Measurements from ENCODE around the gene RHOG. TPM values are rescaled to one million over a fixed set of nuclear protein-coding genes. Genes with fewer than 3 reads are reported as not detected.

RHOG gene
- total RNA-seq, 1 experiment from 2014 or later = 26.4 TPM

DNA sequence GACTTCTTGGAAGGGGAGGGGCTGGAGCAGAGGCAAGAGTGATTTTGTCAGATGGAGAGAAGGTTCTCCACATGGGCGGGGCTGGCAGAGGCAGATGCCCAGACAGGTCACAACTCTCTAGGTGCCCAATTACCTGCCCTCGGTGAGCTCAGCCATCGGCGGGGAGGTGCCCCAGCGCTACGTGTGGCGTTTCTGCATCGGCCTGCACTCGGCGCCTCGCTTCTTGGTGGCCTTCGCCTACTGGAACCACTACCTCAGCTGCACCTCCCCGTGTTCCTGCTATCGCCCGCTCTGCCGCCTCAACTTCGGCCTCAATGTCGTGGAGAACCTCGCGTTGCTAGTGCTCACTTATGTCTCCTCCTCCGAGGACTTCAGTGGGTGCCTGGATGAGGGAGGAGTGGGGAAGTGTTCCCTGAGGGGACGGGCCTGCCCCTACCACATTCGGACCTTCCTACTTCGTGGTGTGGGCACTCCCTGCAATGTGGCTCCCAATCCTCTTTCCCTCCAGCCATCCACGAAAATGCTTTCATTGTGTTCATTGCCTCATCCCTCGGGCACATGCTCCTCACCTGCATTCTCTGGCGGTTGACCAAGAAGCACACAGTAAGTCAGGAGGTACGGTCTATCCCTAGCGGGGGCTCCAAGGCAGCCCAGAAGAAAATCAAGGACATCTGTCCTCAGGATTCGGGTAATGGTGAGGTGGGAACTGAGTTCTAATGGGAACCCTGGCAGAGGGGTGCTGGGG lies 16.8 kb downstream of the RHOG start:
- no peak overlapping the region for H2BK12ac ChIP-seq (ENCODE audit: insufficient read length, low read depth, low read length)
- no peaks in the 10 kb centered on the region for H3K23me2 ChIP-seq (ENCODE audit: insufficient read length, low read depth, low read length, poor library complexity, severe bottlenecking)
- Mint-ChIP-seq H3K36me3 (ENCODE audit: insufficient read depth in 1 of 3, low read depth in 3 of 3) (peaks cover 26 to 46% (median 37%) of the 10 kb centered on the region in 3 experiments), H3K27me3 (ENCODE audit: low read depth) (no peaks in the 10 kb centered on the region), H3K9me3 (no peaks in the 10 kb centered on the region), H3K27ac (peak overlapping the region in 2 of 3 experiments; percentile 27 to 53; a peak in 2 of 7 replicates), H3K4me3 (no peak overlapping the region), H3K4me1 (peaks cover 42% of the 10 kb centered on the region in 2 experiments)
- TF ChIP-seq, protein P1, sequence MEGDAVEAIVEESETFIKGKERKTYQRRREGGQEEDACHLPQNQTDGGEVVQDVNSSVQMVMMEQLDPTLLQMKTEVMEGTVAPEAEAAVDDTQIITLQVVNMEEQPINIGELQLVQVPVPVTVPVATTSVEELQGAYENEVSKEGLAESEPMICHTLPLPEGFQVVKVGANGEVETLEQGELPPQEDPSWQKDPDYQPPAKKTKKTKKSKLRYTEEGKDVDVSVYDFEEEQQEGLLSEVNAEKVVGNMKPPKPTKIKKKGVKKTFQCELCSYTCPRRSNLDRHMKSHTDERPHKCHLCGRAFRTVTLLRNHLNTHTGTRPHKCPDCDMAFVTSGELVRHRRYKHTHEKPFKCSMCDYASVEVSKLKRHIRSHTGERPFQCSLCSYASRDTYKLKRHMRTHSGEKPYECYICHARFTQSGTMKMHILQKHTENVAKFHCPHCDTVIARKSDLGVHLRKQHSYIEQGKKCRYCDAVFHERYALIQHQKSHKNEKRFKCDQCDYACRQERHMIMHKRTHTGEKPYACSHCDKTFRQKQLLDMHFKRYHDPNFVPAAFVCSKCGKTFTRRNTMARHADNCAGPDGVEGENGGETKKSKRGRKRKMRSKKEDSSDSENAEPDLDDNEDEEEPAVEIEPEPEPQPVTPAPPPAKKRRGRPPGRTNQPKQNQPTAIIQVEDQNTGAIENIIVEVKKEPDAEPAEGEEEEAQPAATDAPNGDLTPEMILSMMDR (conservative IDR thresholded peaks at IDR 0.05) = no peak
- no peak overlapping the region for H3K18ac ChIP-seq (ENCODE audit: insufficient read length, low read depth, low read length)
- no peak overlapping the region for H2BK5ac ChIP-seq (ENCODE audit: insufficient read length, low read length)
- no peak overlapping the region for H3K4me2 ChIP-seq (ENCODE audit: insufficient read depth, insufficient read length, low read length)
- DNase-seq = no peak
- no peaks in the 10 kb centered on the region for H3K79me1 ChIP-seq (ENCODE audit: insufficient read depth, low read depth, low read length, poor library complexity, severe bottlenecking)
- H3K4ac ChIP-seq (ENCODE audit: low read depth, low read length) = no peak overlapping the region
- H3K27me3 ChIP-seq (ENCODE audit: insufficient read depth, low read length) = no peaks in the 10 kb centered on the region
- no peaks in the 10 kb centered on the region for H3K79me2 ChIP-seq (ENCODE audit: insufficient read depth, low read length)
- peaks cover 13% of the 10 kb centered on the region; the same call in 1 of the 2 replicates for H3K4me1 ChIP-seq (ENCODE audit: insufficient read depth, low read length)
- H3K27ac ChIP-seq (ENCODE audit: insufficient read length, low read depth, low read length) = no peak overlapping the region
- no peak overlapping the region for H3K56ac ChIP-seq (ENCODE audit: insufficient read length, low read depth, low read length)
- peaks cover 3% of the 10 kb centered on the region for H4K20me1 ChIP-seq (ENCODE audit: control insufficient read depth, insufficient read depth, insufficient read length)
- no peak overlapping the region for H4K8ac ChIP-seq (replicated peaks; ENCODE audit: insufficient read length, low read depth, low read length)
- H2BK120ac ChIP-seq (ENCODE audit: low read depth, low read length, poor library complexity, severe bottlenecking) = no peak overlapping the region
- no peak overlapping the region for H2AK5ac ChIP-seq (ENCODE audit: insufficient read length, low read length)
- no peak overlapping the region for H4K91ac ChIP-seq (ENCODE audit: insufficient read length, low read depth, low read length)
- WGBS (ENCODE audit: extremely low coverage, insufficient read length, low lambda C conversion rate) = no CpG with 5 or more reads among the region's 30 CpGs
- H2BK15ac ChIP-seq (ENCODE audit: low read depth, low read length) = no peak overlapping the region
- H3T11ph ChIP-seq (ENCODE audit: low read length) = no peak overlapping the region
- H3K14ac ChIP-seq (ENCODE audit: insufficient read depth, low read length) = no peak overlapping the region
- no peak overlapping the region for H3K9ac ChIP-seq (ENCODE audit: extremely low read depth, insufficient read length, low read length)
- no peak overlapping the region for H3K23ac ChIP-seq (ENCODE audit: insufficient read length, low read depth, low read length)
- no peak overlapping the region for H4K5ac ChIP-seq (ENCODE audit: insufficient read length, low read depth, low read length)
- no peak overlapping the region for H2AFZ ChIP-seq (ENCODE audit: low read length)
- no peaks in the 10 kb centered on the region for H3K9me3 ChIP-seq (ENCODE audit: control insufficient read depth, low read depth, low read length)
- H2BK20ac ChIP-seq (ENCODE audit: low read depth, low read length, poor library complexity, severe bottlenecking) = no peak overlapping the region

Data from H9 (cell line).